Measurements from ENCODE around the gene FAM210B. TPM values are rescaled to one million over a fixed set of nuclear protein-coding genes. Genes with fewer than 3 reads are reported as not detected.

The FAM210B gene
- total and polyA plus RNA-seq, 2 of the 8 experiments (the other 6 are each of a cell fraction or from before 2014, with no cell fraction given), result 9.4 to 15.0 TPM

- no peak for DNase-seq (ENCODE audit: low read depth in 1 of 2, low spot score in 2 of 2)
- Histone ChIP-seq H3K9me3 (ENCODE audit: insufficient read depth in 2 of 2, low read depth in 1 of 2, low read length in 1 of 2) (peaks cover 43 to 55% of the 10 kb centered on the region in 2 experiments), H3K4ac (replicated peaks; ENCODE audit: insufficient read length, low read depth, low read length) (no peak overlapping the region), H2AK5ac (ENCODE audit: low read depth, low read length) (no peak overlapping the region), H3K79me2 (ENCODE audit: control insufficient read depth in 1 of 2, insufficient read depth in 2 of 2, low read length in 2 of 2) (no peaks in the 10 kb centered on the region), H3K4me1 (replicated peaks in 1 of 4; ENCODE audit: control insufficient read depth in 3 of 4, insufficient read depth in 4 of 4, low read length in 3 of 4) (no peaks in the 10 kb centered on the region), H2BK15ac (ENCODE audit: low read length) (no peak overlapping the region), H2BK5ac (ENCODE audit: low read depth, low read length) (no peak overlapping the region), H3K27ac (ENCODE audit: low read depth, low read length) (no peak overlapping the region), H3K79me1 (ENCODE audit: low read depth, low read length) (no peaks in the 10 kb centered on the region), H2BK12ac (ENCODE audit: low read depth, low read length) (no peak overlapping the region), H3K23ac (ENCODE audit: insufficient read length) (no peak overlapping the region), H3K9ac (replicated peaks in 1 of 4; ENCODE audit: extremely low read depth in 1 of 4, low read depth in 3 of 4, low read length in 3 of 4) (no peak overlapping the region), H3K23me2 (ENCODE audit: low read depth, low read length) (no peaks in the 10 kb centered on the region), H3K56ac (replicated peaks; ENCODE audit: insufficient read length, low read depth, low read length) (no peak overlapping the region), H3K14ac (ENCODE audit: insufficient read length) (no peak overlapping the region), H4K8ac (ENCODE audit: extremely low read depth, insufficient read depth, low read length) (no peak overlapping the region), H4K91ac (replicated peaks; ENCODE audit: insufficient read length, low read length) (no peak overlapping the region), H3K27me3 (replicated peaks in 1 of 4; ENCODE audit: control insufficient read depth in 3 of 4, extremely low read depth in 1 of 4, insufficient read depth in 3 of 4, low read length in 3 of 4) (no peaks in the 10 kb centered on the region), H2BK20ac (ENCODE audit: low read length) (no peak overlapping the region), H3K4me2 (ENCODE audit: insufficient read depth in 1 of 2, low read depth in 2 of 2, low read length in 2 of 2) (no peak overlapping the region), H3K4me3 (ENCODE audit: extremely low read depth in 1 of 4, insufficient read depth in 2 of 4, low read depth in 3 of 4, low read length in 4 of 4) (no peak overlapping the region), H2BK120ac (replicated peaks; ENCODE audit: low read depth, low read length) (no peak overlapping the region), H2AFZ (ENCODE audit: low read length) (no peak overlapping the region), H4K5ac (ENCODE audit: insufficient read length, low read depth, low read length) (no peak overlapping the region), H3K36me3 (ENCODE audit: control insufficient read depth in 2 of 4, insufficient read depth in 4 of 4, low read length in 3 of 4) (no peaks in the 10 kb centered on the region), H3K18ac (ENCODE audit: extremely low read depth, low read length) (no peak overlapping the region), H4K20me1 (replicated peaks in 1 of 2; ENCODE audit: control insufficient read depth in 1 of 2, insufficient read depth in 2 of 2, low read length in 2 of 2) (no peaks in the 10 kb centered on the region)
- no peak for TF ChIP-seq SP1 (IDR thresholded peaks at IDR 0.05; ENCODE audit: low read depth, low read length)
- no peak for TF ChIP-seq MAFK (IDR thresholded peaks at IDR 0.05; ENCODE audit: low read depth, low read length)
- TF ChIP-seq CREB1 (IDR thresholded peaks at IDR 0.05), result no peak
- no peak for TF ChIP-seq SAP30 (IDR thresholded peaks at IDR 0.05; ENCODE audit: insufficient read depth, insufficient replicate concordance, low read length)
- TF ChIP-seq EGR1 (IDR thresholded peaks at IDR 0.05; ENCODE audit: borderline replicate concordance, low read depth, low read length), result no peak
- TF ChIP-seq BACH1 (IDR thresholded peaks at IDR 0.05; ENCODE audit: low read length), result no peak
- TF ChIP-seq POU5F1 (IDR thresholded peaks at IDR 0.05; ENCODE audit: low read depth, low read length), result no peak
- TF ChIP-seq JUND (IDR thresholded peaks at IDR 0.05; ENCODE audit: low read length), result no peak
- TF ChIP-seq CHD1 (IDR thresholded peaks at IDR 0.05; ENCODE audit: low read depth, low read length), result no peak
- WGBS, 2 experiments (ENCODE audit: extremely low coverage in 1 of 2, insufficient coverage in 1 of 2, insufficient read length in 1 of 2, insufficient replicate concordance in 2 of 2, low coverage in 1 of 2, low lambda C conversion rate in 2 of 2, missing lambda C conversion rate in 1 of 2), result 63% methylated on average over 4 of the region's 4 CpGs; no CpG with 5 or more reads in 1 of the 2 experiments
- POLR2A ChIA-PET (ENCODE audit: partially characterized antibody), result no interaction called here
- FAIRE-seq, result no peak
- CTCF ChIA-PET (ENCODE audit: partially characterized antibody), result no interaction called here
Observed at GRCh38 chr20:56322681-56323080, 36.1 kb upstream of the FAM210B start.

Measured in H1 (cell line).